H1 (cell line): ENCODE measurements around the gene YLPM1. TPM values are rescaled to one million over a fixed set of nuclear protein-coding genes. Genes with fewer than 3 reads are reported as not detected.

Source experiments
- CTCF ChIA-PET: fragments of 300-600 bp; sonication (Branson Sonifier 250); formaldehyde crosslinking; loops from one replicate; lab custom pipeline; 2021; ENCODE audit not compliant: partially characterized antibody; lab: Charles Lee
- POLR2A ChIA-PET: fragments of 300-600 bp; sonication (Branson Sonifier 250); formaldehyde crosslinking; loops from one replicate; lab custom pipeline; 2021; ENCODE audit warnings: inconsistent platforms; ENCODE audit not compliant: partially characterized antibody; lab: Charles Lee
- DNase-seq, 2 experiments: peaks; one replicate each; pipeline versions ENCODE4 v3.0.0 to v3.0.0-alpha.2; 2010 to 2022; ENCODE audit warnings: low spot score in 2 of 2, low read depth in 1 of 2, mixed read lengths in 1 of 2
- FAIRE-seq: peaks from 2 replicates; lab custom pipeline; 2011; peaks lifted over from hg19 to GRCh38; lab: Jason Lieb, UNC
- H2AFZ ChIP-seq: 2 replicates; pipeline ENCODE4 v1.8.1; 2012; ENCODE audit warnings: low read length, inconsistent platforms
- H2AK5ac ChIP-seq: 2 replicates; pipeline ENCODE4 v1.6.1; 2013; ENCODE audit warnings: low read depth, low read length
- H2BK120ac ChIP-seq: replicated peaks from 2 replicates; pipeline ENCODE3; 2013; ENCODE audit warnings: low read depth, low read length, inconsistent platforms
- H2BK12ac ChIP-seq: 2 replicates; pipeline ENCODE4 v1.6.1; 2013; ENCODE audit warnings: low read depth, low read length
- H2BK15ac ChIP-seq: 2 replicates; pipeline ENCODE4 v1.6.1; 2013; ENCODE audit warnings: low read length
- H2BK20ac ChIP-seq: 2 replicates; pipeline ENCODE4 v1.6.1; 2013; ENCODE audit warnings: low read length
- H2BK5ac ChIP-seq: 2 replicates; pipeline ENCODE4 v1.6.1; 2013; ENCODE audit warnings: low read depth, low read length
- H3K14ac ChIP-seq: 2 replicates; pipeline ENCODE4 v1.6.1; 2013; ENCODE audit warnings: inconsistent platforms; ENCODE audit not compliant: insufficient read length
- H3K18ac ChIP-seq: 2 replicates; pipeline ENCODE4 v1.6.1; 2013; ENCODE audit warnings: low read length; ENCODE audit errors: extremely low read depth
- H3K23ac ChIP-seq: 2 replicates; pipeline ENCODE4 v1.6.1; 2013; ENCODE audit warnings: inconsistent platforms; ENCODE audit not compliant: insufficient read length
- H3K23me2 ChIP-seq: 2 replicates; pipeline ENCODE4 v1.6.1; 2013; ENCODE audit warnings: low read depth, low read length
- H3K27ac ChIP-seq: 2 replicates; pipeline ENCODE4 v1.6.1; 2011; ENCODE audit warnings: low read depth, low read length, inconsistent platforms
- H3K27me3 ChIP-seq, 4 experiments: replicated peaks in 1 of 4; 1 replicate in 1 of 4; 2 replicates in 3 of 4; pipeline versions ENCODE4 v1.6.1 to v1.8.1; 2011 to 2013; ENCODE audit warnings: low read length in 3 of 4, mild to moderate bottlenecking in 3 of 4, inconsistent platforms in 2 of 4, mixed read lengths in 2 of 4, moderate library complexity in 1 of 4; ENCODE audit not compliant: control insufficient read depth in 3 of 4, insufficient read depth in 3 of 4; ENCODE audit errors: extremely low read depth in 1 of 4
- H3K36me3 ChIP-seq, 4 experiments: 2 replicates each; pipeline versions ENCODE4 v1.6.1 to v1.8.1; 2011 to 2013; ENCODE audit warnings: mild to moderate bottlenecking in 4 of 4, low read length in 3 of 4, moderate library complexity in 2 of 4, control low read depth in 1 of 4, inconsistent platforms in 1 of 4; ENCODE audit not compliant: insufficient read depth in 4 of 4, control insufficient read depth in 2 of 4
- H3K4ac ChIP-seq: replicated peaks from 2 replicates; pipeline ENCODE3; 2013; ENCODE audit warnings: low read length, low read depth, mixed read lengths, inconsistent platforms; ENCODE audit not compliant: insufficient read length
- H3K4me1 ChIP-seq, 4 experiments: replicated peaks in 1 of 4; 1 replicate in 1 of 4; 2 replicates in 3 of 4; pipeline versions ENCODE4 v1.6.1 to v1.8.1; 2011 to 2013; ENCODE audit warnings: low read length in 3 of 4, inconsistent platforms in 2 of 4, mixed read lengths in 1 of 4; ENCODE audit not compliant: insufficient read depth in 4 of 4, control insufficient read depth in 3 of 4
- H3K4me2 ChIP-seq, 2 experiments: 2 replicates each; pipeline versions ENCODE4 v1.6.1 to v1.8.1; 2011 to 2013; ENCODE audit warnings: low read depth in 2 of 2, low read length in 2 of 2, control low read depth in 1 of 2, inconsistent platforms in 1 of 2, mild to moderate bottlenecking in 1 of 2; ENCODE audit not compliant: insufficient read depth in 1 of 2
- H3K4me3 ChIP-seq, 4 experiments: fragments of 200-600, 300-600 bp in 1 of 4; sonication (generic), shearing (Covaris generic), sonication (Bioruptor Twin) in 1 of 4; 2 replicates each; pipeline versions ENCODE4 v1.5.1 to v1.8.1; 2011 to 2016; ENCODE audit warnings: low read length in 4 of 4, low read depth in 3 of 4, control low read depth in 2 of 4, inconsistent platforms in 2 of 4, mild to moderate bottlenecking in 2 of 4, mixed read lengths in 1 of 4, moderate library complexity in 1 of 4; ENCODE audit not compliant: insufficient read depth in 2 of 4; ENCODE audit errors: extremely low read depth in 1 of 4
- H3K56ac ChIP-seq: replicated peaks from 2 replicates; pipeline ENCODE3; 2013; ENCODE audit warnings: low read depth, mild to moderate bottlenecking, mixed read lengths, low read length, inconsistent platforms; ENCODE audit not compliant: insufficient read length
- H3K79me1 ChIP-seq: 2 replicates; pipeline ENCODE4 v1.6.1; 2013; ENCODE audit warnings: low read depth, low read length, control low read depth
- H3K79me2 ChIP-seq, 2 experiments: 2 replicates each; pipeline versions ENCODE4 v1.6.1 to v1.8.1; 2012 to 2013; ENCODE audit warnings: low read length in 2 of 2, mild to moderate bottlenecking in 2 of 2, inconsistent platforms in 1 of 2; ENCODE audit not compliant: insufficient read depth in 2 of 2, control insufficient read depth in 1 of 2
- H3K9ac ChIP-seq, 4 experiments: replicated peaks in 1 of 4; 1 replicate in 1 of 4; 2 replicates in 3 of 4; pipeline versions ENCODE4 v1.6.1 to v1.8.1; 2011 to 2013; ENCODE audit warnings: low read depth in 3 of 4, low read length in 3 of 4, control low read depth in 2 of 4, mild to moderate bottlenecking in 2 of 4, moderate library complexity in 2 of 4, inconsistent platforms in 1 of 4; ENCODE audit errors: extremely low read depth in 1 of 4
- H3K9me3 ChIP-seq, 2 experiments: 2 replicates each; pipeline versions ENCODE4 v1.6.1 to v1.8.1; 2012 to 2013; ENCODE audit warnings: mild to moderate bottlenecking in 2 of 2, moderate library complexity in 2 of 2, control low read depth in 1 of 2, inconsistent platforms in 1 of 2, low read depth in 1 of 2, low read length in 1 of 2, mixed read lengths in 1 of 2; ENCODE audit not compliant: insufficient read depth in 2 of 2
- H4K20me1 ChIP-seq, 2 experiments: replicated peaks in 1 of 2; 2 replicates each; pipeline versions ENCODE3 to v1.8.1; 2011 to 2013; ENCODE audit warnings: inconsistent platforms in 2 of 2, low read length in 2 of 2, mild to moderate bottlenecking in 1 of 2; ENCODE audit not compliant: insufficient read depth in 2 of 2, control insufficient read depth in 1 of 2
- H4K5ac ChIP-seq: 2 replicates; pipeline ENCODE4 v1.6.1; 2013; ENCODE audit warnings: low read length, low read depth, mixed read lengths, inconsistent platforms; ENCODE audit not compliant: insufficient read length
- H4K8ac ChIP-seq: 2 replicates; pipeline ENCODE4 v1.8.0; 2013; ENCODE audit warnings: mild to moderate bottlenecking, moderate library complexity, low read length, inconsistent platforms; ENCODE audit not compliant: insufficient read depth; ENCODE audit errors: extremely low read depth
- H4K91ac ChIP-seq: replicated peaks from 2 replicates; pipeline ENCODE3; 2013; ENCODE audit warnings: low read length, mixed read lengths, inconsistent platforms; ENCODE audit not compliant: insufficient read length
- ASH2L ChIP-seq: fragments of 200-600, 300-600 bp; sonication (generic); IDR thresholded peaks from one replicate; pipeline ENCODE4 v1.7.1; 2017; ENCODE audit warnings: low read length
- BRCA1 ChIP-seq: IDR thresholded peaks from 2 replicates; pipeline ENCODE4 v1.6.1; 2012; ENCODE audit warnings: low read depth, low read length, improper control_type of control experiment
- CBX8 ChIP-seq: fragments of 300-800, 300-1000 bp; sonication (generic); IDR thresholded peaks from 2 replicates; pipeline ENCODE4 v1.7.1; 2016; ENCODE audit warnings: low read depth, low read length, borderline replicate concordance
- CTCF ChIP-seq, 3 experiments: IDR thresholded peaks; 1 replicate in 2 of 3; 2 replicates in 1 of 3; pipeline versions ENCODE4 v1.5.1 to v1.6.1; 2011; ENCODE audit warnings: low read length in 3 of 3, mild to moderate bottlenecking in 3 of 3, inconsistent platforms in 2 of 3, low read depth in 1 of 3, moderate library complexity in 1 of 3; ENCODE audit not compliant: insufficient read depth in 1 of 3; ENCODE audit errors: control extremely low read depth in 1 of 3
- EZH2 ChIP-seq: fragments of 200-600 bp; sonication (generic); IDR thresholded peaks from 2 replicates; pipeline ENCODE4 v1.7.1; 2012; ENCODE audit warnings: low read depth, mild to moderate bottlenecking, moderate library complexity, low read length, inconsistent platforms; ENCODE audit not compliant: severe bottlenecking
- KDM4A ChIP-seq: IDR thresholded peaks from one replicate; pipeline ENCODE4 v1.7.1; 2012; ENCODE audit warnings: low read depth, mild to moderate bottlenecking, moderate library complexity, low read length, inconsistent platforms; ENCODE audit not compliant: severe bottlenecking
- POLR2AphosphoS5 ChIP-seq: IDR thresholded peaks from 2 replicates; pipeline ENCODE4 v1.6.1; 2011; ENCODE audit warnings: low read depth, low read length
- SIX5 ChIP-seq: IDR thresholded peaks from 2 replicates; pipeline ENCODE4 v1.6.1; 2011; ENCODE audit warnings: mild to moderate bottlenecking, low read depth, low read length
- ZNF274 ChIP-seq: IDR thresholded peaks from 2 replicates; pipeline ENCODE4 v1.7.0; 2012; ENCODE audit warnings: low read length, borderline replicate concordance; ENCODE audit errors: extremely low read depth
- WGBS, 2 experiments: shearing (Covaris generic) in 1 of 2; methylation state at CpG; one replicate each; pipeline versions ENCODE4 v1.1.6 to v1.1.7; 2013 to 2015; ENCODE audit warnings: low lambda C conversion rate in 2 of 2, mixed read lengths in 2 of 2, inconsistent platforms in 1 of 2, low coverage in 1 of 2, missing lambda C conversion rate in 1 of 2; ENCODE audit not compliant: insufficient replicate concordance in 2 of 2, insufficient coverage in 1 of 2, insufficient read length in 1 of 2; ENCODE audit errors: extremely low coverage in 1 of 2, missing lambda C conversion rate in 1 of 2; 5-methylcytosine and 5-hydroxymethylcytosine counted together
- polyA plus RNA-seq, 7 experiments: library from polyadenylated mRNA; depleted of rRNA in 3 of 7; stranded (reverse) in 5 of 7; unstranded in 2 of 7; fragments of >200 nt in 5 of 7; fragments of 200-250 nt in 2 of 7; gene quantifications; 1 replicate in 5 of 7; 2 replicates in 1 of 7; 4 replicates in 1 of 7; pipeline versions ENCODE4 v1.2.1 to v1.2.3, GENCODE V29; 2011 to 2013; ENCODE audit warnings: missing spikeins in 2 of 7, mixed read lengths in 2 of 7
- total RNA-seq: library from RNA; stranded (reverse); fragmentation: NEBNext Ultra II Directional; extraction: Animal tissue kit (Norgen Biotek cat#: 25700); gene quantifications from 2 replicates; pipeline ENCODE4 v1.2.1, GENCODE V29; 2021

Gene YLPM1
- total and polyA plus RNA-seq, 2 of the 8 experiments (the other 6 are each of a cell fraction or from before 2014, with no cell fraction given), result 13.5 to 71.7 TPM

- H2BK5ac ChIP-seq, result peak within 1 kb of the TSS; percentile 90
- H3K79me2 ChIP-seq, result peaks cover 22 to 44% of the 10 kb centered on the region in 2 experiments
- peak; percentile 63 to 95 for DNase-seq
- H3K79me1 ChIP-seq, result peaks cover 7% of the 10 kb centered on the region
- no peak within 1 kb of the TSS for H3K23ac ChIP-seq
- peak within 1 kb of the TSS; percentile 72 for H4K91ac ChIP-seq
- H4K20me1 ChIP-seq, result peaks cover 6 to 23% of the 10 kb centered on the region in 2 experiments
- peak within 1 kb of the TSS; percentile 83 for H2AFZ ChIP-seq
- H3K23me2 ChIP-seq, result peaks cover 7% of the 10 kb centered on the region
- no peaks in the 10 kb centered on the region for H3K27me3 ChIP-seq
- H4K5ac ChIP-seq, result peak within 1 kb of the TSS; percentile 93
- no peaks in the 10 kb centered on the region; a peak in 3 of 8 replicates for H3K36me3 ChIP-seq
- peak within 1 kb of the TSS; percentile 58 for H3K4ac ChIP-seq
- no peaks in the 10 kb centered on the region for H3K9me3 ChIP-seq
- H3K27ac ChIP-seq, result peak within 1 kb of the TSS; percentile 79; the same call in 1 of the 2 replicates
- peak within 1 kb of the TSS; percentile 79 to 98 (median 91) for H3K4me3 ChIP-seq
- CTCF ChIA-PET, result interaction anchor here (1.3 to 17.5 kb wide), 4 partner anchors 8 to 64 kb away, joined by 3 to 364 read pairs (median 7); no protein-coding TSS in a partner anchor
- no peak within 1 kb of the TSS for H3K14ac ChIP-seq
- peak within 1 kb of the TSS; percentile 92 for H4K8ac ChIP-seq
- H2BK120ac ChIP-seq, result no peak within 1 kb of the TSS
- peak within 1 kb of the TSS; percentile 75; the same call in 1 of the 2 replicates for H2AK5ac ChIP-seq
- POLR2A ChIA-PET, result interaction anchor here (0.6 to 6.8 kb wide), 12 partner anchors 8 to 830 kb away, joined by 3 to 57 read pairs (median 4); partner anchors contain the start of gene YLPM1
- peak within 1 kb of the TSS; percentile 65 to 92 for H3K4me2 ChIP-seq
- peak within 1 kb of the TSS; percentile 90 for H3K56ac ChIP-seq
- peaks cover 10 to 25% (median 17%) of the 10 kb centered on the region in 4 experiments for H3K4me1 ChIP-seq
- H2BK20ac ChIP-seq, result no peak within 1 kb of the TSS
- H2BK15ac ChIP-seq, result 0 out of 2 replicates have a peak within 1 kb of the TSS, but pooled peaks have one; percentile 81
- H2BK12ac ChIP-seq, result no peak within 1 kb of the TSS
- H3K9ac ChIP-seq, result peak within 1 kb of the TSS; percentile 84 to 94 (median 85)
- WGBS, 2 experiments, result 4% methylated on average over 38 of the region's 53 CpGs; no CpG with 5 or more reads in 1 of the 2 experiments
- FAIRE-seq, result no peak
- peak within 1 kb of the TSS; percentile 97 for H3K18ac ChIP-seq
- TF ChIP-seq KDM4A (peak; percentile 87), EZH2 (no peak), CTCF (IDR thresholded peaks at IDR 0.05; ENCODE audit: control extremely low read depth in 1 of 3, insufficient read depth in 1 of 3, low read depth in 1 of 3, low read length in 3 of 3) (no peak), ZNF274 (no peak), POLR2AphosphoS5 (peak; percentile 90), ASH2L (peak; percentile 68), BRCA1 (no peak), CBX8 (no peak), SIX5 (peak; percentile 68)
Observed at GRCh38 chr14:74881431-74882102, 118.5 kb downstream of the YLPM1 start, which contains the start of gene DLST. Gene DLST (plus strand): TSS chr14:74881916. CDS start chr14:74881954, 38 bp downstream.
